GM23338 (cell line): Measurements from ENCODE around the gene KCNMA1. TPM values are rescaled to one million over a fixed set of nuclear protein-coding genes. Genes with fewer than 3 reads are reported as not detected.

Source experiments
- ATAC-seq: fragments of 200-7000 bp; cut with Tn5 transposase; 3 replicates; pipeline ENCODE4 v1.9.1; 2020
- DNase-seq: peaks from one replicate; pipeline ENCODE4 v3.0.0-alpha.2; 2015; ENCODE audit warnings: low spot score
- H2AFZ ChIP-seq: fragments of 200-600 bp; sonication (generic); 2 replicates; pipeline ENCODE4 v1.8.0; 2016; ENCODE audit warnings: antibody characterized with exemption, mild to moderate bottlenecking, moderate library complexity
- H3F3A ChIP-seq: fragments of 200-600 bp; sonication (generic); replicated peaks from 2 replicates; pipeline ENCODE4 v1.8.0; 2017; ENCODE audit warnings: antibody characterized with exemption, mixed run types, low read depth
- H3K27ac ChIP-seq: fragments of 200-600 bp; sonication (generic); 2 replicates; pipeline ENCODE4 v1.6.1; 2016; ENCODE audit warnings: low read depth
- H3K27me3 ChIP-seq: fragments of 200-600 bp; sonication (generic); 2 replicates; pipeline ENCODE4 v1.8.0; 2016; ENCODE audit warnings: mild to moderate bottlenecking, mixed run types, moderate library complexity; ENCODE audit not compliant: insufficient read depth
- H3K36me3 ChIP-seq: fragments of 200-600 bp; sonication (generic); 2 replicates; pipeline ENCODE4 v1.8.0; 2016; ENCODE audit warnings: mild to moderate bottlenecking; ENCODE audit not compliant: insufficient read depth
- H3K4me1 ChIP-seq: fragments of 200-600 bp; sonication (generic); 2 replicates; pipeline ENCODE4 v1.8.0; 2016; ENCODE audit warnings: mild to moderate bottlenecking, moderate library complexity; ENCODE audit not compliant: insufficient read depth
- H3K4me2 ChIP-seq: fragments of 200-600 bp; sonication (generic); 2 replicates; pipeline ENCODE4 v1.7.1; 2017; ENCODE audit warnings: mixed run types
- H3K4me3 ChIP-seq: fragments of 200-600 bp; sonication (generic); 2 replicates; pipeline ENCODE4 v1.6.1; 2016; ENCODE audit warnings: mixed run types
- H3K79me2 ChIP-seq: fragments of 200-600 bp; sonication (generic); replicated peaks from 2 replicates; pipeline ENCODE4 v1.8.0; 2017; ENCODE audit warnings: mild to moderate bottlenecking; ENCODE audit not compliant: insufficient read depth
- H3K9me2 ChIP-seq: fragments of 200-600 bp; sonication (generic); 2 replicates; pipeline ENCODE4 v1.8.0; 2017; ENCODE audit not compliant: insufficient read depth
- H4K20me1 ChIP-seq: fragments of 200-600 bp; sonication (generic); replicated peaks from 2 replicates; pipeline ENCODE4 v1.8.0; 2017; ENCODE audit warnings: mild to moderate bottlenecking; ENCODE audit not compliant: insufficient read depth
- H3K27ac Mint-ChIP-seq: 2 replicates; pipeline ENCODE4 v1.8.0; 2020; ENCODE audit warnings: inconsistent platforms, mild to moderate bottlenecking, moderate library complexity, mixed read lengths
- H3K27me3 Mint-ChIP-seq: 3 replicates; pipeline ENCODE4 v1.8.0; 2022; ENCODE audit warnings: low read depth, mild to moderate bottlenecking, moderate library complexity, mixed read lengths, inconsistent platforms; ENCODE audit not compliant: insufficient read depth, poor library complexity
- H3K36me3 Mint-ChIP-seq: 3 replicates; pipeline ENCODE4 v1.8.0; 2021; ENCODE audit warnings: low read depth, mild to moderate bottlenecking, inconsistent platforms, moderate library complexity, mixed read lengths
- H3K4me1 Mint-ChIP-seq: 3 replicates; pipeline ENCODE4 v1.8.0; 2020; ENCODE audit warnings: mild to moderate bottlenecking, inconsistent platforms, mixed read lengths
- H3K4me3 Mint-ChIP-seq: 3 replicates; pipeline ENCODE4 v1.8.0; 2021; ENCODE audit warnings: moderate library complexity, mild to moderate bottlenecking, inconsistent platforms, mixed read lengths
- H3K9me3 Mint-ChIP-seq: 3 replicates; pipeline ENCODE4 v1.8.0; 2020; ENCODE audit warnings: moderate library complexity, mild to moderate bottlenecking, inconsistent platforms, mixed read lengths
- CREB1 ChIP-seq: fragments of 250-450 bp; sonication (Bioruptor Pico); IDR thresholded peaks from 2 replicates; pipeline ENCODE4 v1.5.0; 2020; ENCODE audit warnings: low read depth, mild to moderate bottlenecking, moderate library complexity
- CTCF ChIP-seq, 2 experiments: fragments of 200-600 bp in 1 of 2; sonication (generic) in 1 of 2; conservative IDR thresholded peaks; 2 replicates each; pipeline versions ENCODE4 v1.5.1 to v1.6.1; 2016 to 2017; ENCODE audit warnings: antibody characterized with exemption in 2 of 2, low read depth in 2 of 2, mild to moderate bottlenecking in 2 of 2, moderate library complexity in 1 of 2
- ETS1 ChIP-seq: IDR thresholded peaks from 2 replicates; pipeline ENCODE4 v1.6.1; 2016; ENCODE audit warnings: antibody characterized with exemption
- EZH2 ChIP-seq: fragments of 200-600 bp; sonication (generic); IDR thresholded peaks from one replicate; pipeline ENCODE4 v1.8.0; 2017; ENCODE audit warnings: antibody characterized with exemption, mild to moderate bottlenecking, low read depth; ENCODE audit not compliant: unreplicated experiment
- EZH2phosphoT487 ChIP-seq: fragments of 200-600 bp; sonication (generic); IDR thresholded peaks from one replicate; pipeline ENCODE4 v1.8.1; 2018; ENCODE audit warnings: antibody characterized with exemption; ENCODE audit not compliant: unreplicated experiment
- JUNB ChIP-seq: IDR thresholded peaks from one replicate; pipeline ENCODE4 v1.6.1; 2016; ENCODE audit warnings: antibody characterized with exemption; ENCODE audit not compliant: unreplicated experiment
- POLR2AphosphoS5 ChIP-seq: IDR thresholded peaks from 2 replicates; pipeline ENCODE4 v1.6.1; 2016; ENCODE audit warnings: antibody characterized with exemption, low read depth
- REST ChIP-seq: IDR thresholded peaks from one replicate; pipeline ENCODE4 v1.6.1; 2018; ENCODE audit warnings: antibody characterized with exemption; ENCODE audit not compliant: unreplicated experiment
- STAT1 ChIP-seq: IDR thresholded peaks from one replicate; pipeline ENCODE4 v1.6.1; 2016; ENCODE audit warnings: antibody characterized with exemption; ENCODE audit not compliant: unreplicated experiment
- ZNF114 ChIP-seq: fragments of 250-450 bp; sonication (Bioruptor Pico); IDR thresholded peaks from 2 replicates; pipeline ENCODE4 v1.5.0; 2020; ENCODE audit warnings: mild to moderate bottlenecking, moderate library complexity
- ZNF331 ChIP-seq: fragments of 250-450 bp; sonication (Bioruptor Pico); IDR thresholded peaks from 2 replicates; pipeline ENCODE4 v1.5.0; 2020; ENCODE audit warnings: low read depth, mild to moderate bottlenecking, moderate library complexity
- ZNF462 ChIP-seq: fragments of 250-450 bp; sonication (Bioruptor Pico); IDR thresholded peaks from 2 replicates; pipeline ENCODE4 v1.5.0; 2020; ENCODE audit warnings: mild to moderate bottlenecking, moderate library complexity
- polyA plus RNA-seq: library from polyadenylated mRNA; unstranded; fragments of >200 nt; fragmentation: Nextera tagmentation; extraction: Ambion mirVana; gene quantifications from 2 replicates; pipeline ENCODE4 v1.2.1, GENCODE V29; 2016
- total RNA-seq: library from RNA; depleted of rRNA; stranded (reverse); fragments of >200 nt; shearing (Covaris generic); gene quantifications from 2 replicates; pipeline ENCODE4 v1.2.3, GENCODE V29; 2014

KCNMA1 gene
- total and polyA plus RNA-seq, 2 experiments from 2014 or later, result 8.2 to 9.0 TPM

- Mint-ChIP-seq H3K9me3 (no peaks in the 10 kb centered on the region; the same call in 2 of the 3 replicates), H3K4me3 (no peak overlapping the region), H3K4me1 (peaks cover 8% of the 10 kb centered on the region; the same call in 2 of the 3 replicates), H3K27ac (no peak overlapping the region), H3K36me3 (no peaks in the 10 kb centered on the region), H3K27me3 (peaks cover 4% of the 10 kb centered on the region)
- no peak for ATAC-seq
- H3K4me1 ChIP-seq, result no peaks in the 10 kb centered on the region
- H2AFZ ChIP-seq, result no peak overlapping the region
- no peaks in the 10 kb centered on the region for H3K27me3 ChIP-seq
- DNase-seq, result no peak
- H3K9me2 ChIP-seq, result peaks cover 5% of the 10 kb centered on the region; the same call in 1 of the 2 replicates
- H3K79me2 ChIP-seq, result no peaks in the 10 kb centered on the region
- H3K4me2 ChIP-seq, result no peak overlapping the region
- H4K20me1 ChIP-seq, result no peaks in the 10 kb centered on the region
- no peak overlapping the region for H3K27ac ChIP-seq
- no peak for TF ChIP-seq ZNF462 (CRISPR knock-in tag)
- TF ChIP-seq ZNF331, result no peak
- no peak for TF ChIP-seq JUNB
- no peak for TF ChIP-seq CREB1 (CRISPR knock-in tag)
- TF ChIP-seq ETS1, result no peak
- TF ChIP-seq POLR2AphosphoS5, result no peak
- no peak for TF ChIP-seq ZNF114 (CRISPR knock-in tag)
- TF ChIP-seq EZH2, result no peak
- no peak for TF ChIP-seq REST
- no peak for TF ChIP-seq EZH2phosphoT487
- no peak for TF ChIP-seq STAT1
- TF ChIP-seq CTCF (conservative IDR thresholded peaks at IDR 0.05; ENCODE audit: low read depth in 2 of 2), result no peak
- no peak overlapping the region for H3K4me3 ChIP-seq
- H3F3A ChIP-seq, result no peaks in the 10 kb centered on the region
- no peaks in the 10 kb centered on the region for H3K36me3 ChIP-seq
Observed at GRCh38 chr10:77007834-77008233, 629.8 kb downstream of the KCNMA1 start.
